IPS-18a (cell line): Measurements from ENCODE around the gene PPP1R2C.

Experiments used
- H3K27ac ChIP-seq: one replicate; pipeline ENCODE4 v1.5.1; 2013; ENCODE audit warnings: low read length
- H3K27me3 ChIP-seq: one replicate; pipeline ENCODE4 v1.6.1; 2013; ENCODE audit warnings: mild to moderate bottlenecking, low read length; ENCODE audit not compliant: control insufficient read depth, insufficient read depth
- H3K36me3 ChIP-seq: one replicate; pipeline ENCODE4 v1.6.1; 2013; ENCODE audit warnings: low read depth, low read length; ENCODE audit not compliant: control insufficient read depth
- H3K4me1 ChIP-seq: one replicate; pipeline ENCODE4 v1.6.1; 2013; ENCODE audit warnings: low read depth, low read length; ENCODE audit not compliant: control insufficient read depth
- H3K4me3 ChIP-seq: one replicate; pipeline ENCODE4 v1.5.1; 2013; ENCODE audit warnings: low read length
- H3K9ac ChIP-seq: one replicate; pipeline ENCODE4 v1.6.1; 2013; ENCODE audit warnings: mild to moderate bottlenecking, low read length, moderate library complexity
- H3K9me3 ChIP-seq: one replicate; pipeline ENCODE4 v1.6.1; 2013; ENCODE audit warnings: low read depth, low read length; ENCODE audit not compliant: control insufficient read depth

Gene PPP1R2C

GRCh38 chrX:42778096-42778495, at the start of gene PPP1R2C:
Gene PPP1R2C, minus strand, starts transcription at chrX:42778163. Its CDS starts 84 bp downstream, at chrX:42778079.
- Histone ChIP-seq H3K9ac (no peak within 1 kb of the TSS), H3K27ac (no peak within 1 kb of the TSS), H3K4me3 (no peak within 1 kb of the TSS), H3K36me3 (no peaks in the 10 kb centered on the region), H3K4me1 (peaks cover 4% of the 10 kb centered on the region), H3K27me3 (no peaks in the 10 kb centered on the region), H3K9me3 (peaks cover 15% of the 10 kb centered on the region)

- Histone ChIP-seq H3K36me3 (no peaks in the 10 kb centered on the region), H3K4me1 (no peaks in the 10 kb centered on the region), H3K9ac (no peak overlapping the region), H3K9me3 (peaks cover 31% of the 10 kb centered on the region), H3K27me3 (no peaks in the 10 kb centered on the region), H3K4me3 (no peak overlapping the region), H3K27ac (no peak overlapping the region)
Observed at GRCh38 chrX:42825201-42825600, 47.2 kb upstream of the PPP1R2C start.

GRCh38 chrX:42824541-42824940, 46.6 kb upstream of the PPP1R2C start:
- no peak overlapping the region for H3K9ac ChIP-seq
- no peaks in the 10 kb centered on the region for H3K4me1 ChIP-seq
- H3K4me3 ChIP-seq = no peak overlapping the region
- no peaks in the 10 kb centered on the region for H3K27me3 ChIP-seq
- H3K36me3 ChIP-seq = no peaks in the 10 kb centered on the region
- peaks cover 31% of the 10 kb centered on the region for H3K9me3 ChIP-seq
- H3K27ac ChIP-seq = no peak overlapping the region

GRCh38 chrX:42823443-42823842, 45.5 kb upstream of the PPP1R2C start:
- H3K9ac ChIP-seq = no peak overlapping the region
- H3K36me3 ChIP-seq = no peaks in the 10 kb centered on the region
- H3K9me3 ChIP-seq = peaks cover 34% of the 10 kb centered on the region
- H3K4me3 ChIP-seq = no peak overlapping the region
- H3K27ac ChIP-seq = no peak overlapping the region
- no peaks in the 10 kb centered on the region for H3K4me1 ChIP-seq
- H3K27me3 ChIP-seq = no peaks in the 10 kb centered on the region

GRCh38 chrX:42821803-42822443, 44.0 kb upstream of the PPP1R2C start:
- Histone ChIP-seq H3K27ac (no peak overlapping the region), H3K9me3 (peaks cover 35% of the 10 kb centered on the region), H3K9ac (no peak overlapping the region), H3K4me1 (no peaks in the 10 kb centered on the region), H3K36me3 (no peaks in the 10 kb centered on the region), H3K27me3 (no peaks in the 10 kb centered on the region), H3K4me3 (no peak overlapping the region)

- Histone ChIP-seq H3K27me3 (no peaks in the 10 kb centered on the region), H3K27ac (no peak overlapping the region), H3K36me3 (no peaks in the 10 kb centered on the region)
Observed at GRCh38 chrX:42818151-42818921, 40.4 kb upstream of the PPP1R2C start.

GRCh38 chrX:42809569-42809968, 31.6 kb upstream of the PPP1R2C start:
- no peak overlapping the region for H3K9ac ChIP-seq
- H3K9me3 ChIP-seq = peaks cover 12% of the 10 kb centered on the region
- peaks cover 10% of the 10 kb centered on the region for H3K4me1 ChIP-seq
- no peaks in the 10 kb centered on the region for H3K27me3 ChIP-seq
- no peaks in the 10 kb centered on the region for H3K36me3 ChIP-seq
- no peak overlapping the region for H3K4me3 ChIP-seq
- no peak overlapping the region for H3K27ac ChIP-seq

More at GRCh38 chrX:42818151-42818921, 40.4 kb upstream of the PPP1R2C start:
- H3K9me3 ChIP-seq = peaks cover 23% of the 10 kb centered on the region
- H3K9ac ChIP-seq = no peak overlapping the region
- no peak overlapping the region for H3K4me3 ChIP-seq
- H3K4me1 ChIP-seq = no peaks in the 10 kb centered on the region

GRCh38 chrX:42807393-42807792, 29.4 kb upstream of the PPP1R2C start:
- no peak overlapping the region for H3K27ac ChIP-seq
- H3K9ac ChIP-seq = no peak overlapping the region
- peaks cover 17% of the 10 kb centered on the region for H3K9me3 ChIP-seq
- H3K4me3 ChIP-seq = no peak overlapping the region
- H3K27me3 ChIP-seq = no peaks in the 10 kb centered on the region
- no peaks in the 10 kb centered on the region for H3K36me3 ChIP-seq
- peaks cover 23% of the 10 kb centered on the region for H3K4me1 ChIP-seq

- no peak overlapping the region for H3K9ac ChIP-seq
Observed at GRCh38 chrX:42804524-42804923, 26.6 kb upstream of the PPP1R2C start.

GRCh38 chrX:42803320-42803719, 25.4 kb upstream of the PPP1R2C start:
- H3K36me3 ChIP-seq = no peaks in the 10 kb centered on the region
- H3K4me1 ChIP-seq = peaks cover 23% of the 10 kb centered on the region
- H3K27me3 ChIP-seq = no peaks in the 10 kb centered on the region
- H3K9ac ChIP-seq = no peak overlapping the region
- H3K4me3 ChIP-seq = no peak overlapping the region
- H3K27ac ChIP-seq = peak overlapping the region; percentile 27
- peaks cover 19% of the 10 kb centered on the region for H3K9me3 ChIP-seq

More at GRCh38 chrX:42804524-42804923, 26.6 kb upstream of the PPP1R2C start:
- peaks cover 19% of the 10 kb centered on the region for H3K9me3 ChIP-seq
- peak overlapping the region; percentile 78 for H3K27ac ChIP-seq
- peaks cover 23% of the 10 kb centered on the region for H3K4me1 ChIP-seq
- no peak overlapping the region for H3K4me3 ChIP-seq
- H3K27me3 ChIP-seq = no peaks in the 10 kb centered on the region
- no peaks in the 10 kb centered on the region for H3K36me3 ChIP-seq

- Histone ChIP-seq H3K9me3 (peaks cover 21% of the 10 kb centered on the region), H3K9ac (no peak overlapping the region), H3K27ac (no peak overlapping the region), H3K4me3 (no peak overlapping the region), H3K4me1 (no peaks in the 10 kb centered on the region), H3K36me3 (no peaks in the 10 kb centered on the region), H3K27me3 (no peaks in the 10 kb centered on the region)
Observed at GRCh38 chrX:42797651-42798269, 19.8 kb upstream of the PPP1R2C start.
